Measurements from ENCODE around the gene EPHB2.

EPHB2 gene

DNA sequence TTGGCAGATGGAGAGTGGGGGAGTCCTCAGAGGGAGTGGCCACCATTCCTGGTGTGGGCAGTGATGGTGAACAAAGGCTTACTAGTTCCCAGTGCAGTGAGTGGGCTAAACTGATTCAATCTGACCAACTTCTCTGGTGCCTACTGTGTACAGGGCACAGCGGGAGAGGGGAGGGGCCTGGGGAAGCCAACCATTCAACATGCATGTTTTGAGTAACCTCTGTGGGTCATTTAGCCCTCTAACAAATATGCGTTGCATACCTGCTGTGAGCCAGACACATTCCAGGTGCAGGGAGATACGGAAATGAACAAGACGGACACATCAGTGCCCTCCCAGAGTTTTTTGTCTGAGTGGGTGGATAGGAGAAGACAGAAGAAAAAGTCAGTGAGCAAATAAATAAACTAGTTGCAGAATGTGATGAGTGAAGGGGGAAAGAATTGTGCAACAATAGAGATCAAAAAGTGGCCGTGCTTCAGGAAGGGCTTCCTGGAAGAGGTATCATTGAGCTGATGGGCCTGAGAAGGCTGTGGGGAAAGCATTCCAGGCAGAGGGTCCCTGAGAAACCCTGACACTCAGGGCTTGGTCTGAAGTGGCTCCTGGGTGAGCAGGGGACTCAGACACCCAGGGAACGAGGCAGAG lies 78.8 kb downstream of the EPHB2 start:
- Histone ChIP-seq H3K4me1 (ENCODE audit: control insufficient read depth, low read depth, low read length) (peaks cover 22% of the 10 kb centered on the region), H3K4me3 (ENCODE audit: low read length) (no peak overlapping the region)

DNA sequence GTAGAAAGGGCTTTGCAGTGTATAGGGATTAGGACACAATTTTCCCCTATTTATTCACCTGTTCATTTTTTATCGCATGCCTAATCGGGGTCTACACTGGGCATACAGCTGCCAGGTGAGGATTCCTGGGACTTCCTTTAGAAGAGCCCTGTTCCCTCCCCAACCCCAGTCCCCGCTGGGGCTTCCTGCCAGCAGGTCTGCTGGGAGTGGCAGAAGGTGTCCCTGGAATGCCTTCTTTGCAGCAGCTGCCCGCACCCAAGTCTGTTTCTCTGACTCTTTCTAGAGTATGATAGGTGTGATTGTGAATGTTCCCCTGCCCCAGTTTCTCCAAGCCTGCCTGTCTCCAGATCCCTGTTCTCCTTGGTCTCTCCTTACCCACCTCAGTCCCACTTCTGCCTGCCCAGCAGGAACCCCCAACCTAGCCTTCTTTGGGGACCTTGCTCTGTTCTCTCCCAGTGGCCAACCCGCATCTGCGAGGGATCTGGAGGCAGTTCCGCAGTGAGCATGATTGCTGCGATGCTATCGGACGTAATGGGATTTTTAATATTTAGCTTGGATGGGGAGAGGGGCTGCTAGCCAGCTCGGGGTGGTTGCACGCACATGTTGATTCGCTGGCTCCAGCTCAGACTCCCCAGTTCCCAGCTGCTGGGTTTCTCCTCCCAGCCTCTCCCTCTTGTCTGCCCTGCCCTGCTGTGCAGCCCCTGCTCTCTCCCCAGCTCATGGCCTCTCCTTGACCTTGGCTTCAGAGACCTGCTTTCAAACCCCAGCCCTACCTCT lies 79.8 kb downstream of the EPHB2 start:
- Histone ChIP-seq H3K36me3 (ENCODE audit: control insufficient read depth, low read depth, low read length) (no peaks in the 10 kb centered on the region), H3K9ac (ENCODE audit: low read length) (no peak overlapping the region), H3K27me3 (ENCODE audit: control insufficient read depth, insufficient read depth, low read length) (no peaks in the 10 kb centered on the region), H3K9me3 (ENCODE audit: control insufficient read depth, low read depth, low read length) (no peaks in the 10 kb centered on the region), H3K4me3 (ENCODE audit: low read length) (no peak overlapping the region), H3K4me1 (ENCODE audit: control insufficient read depth, low read depth, low read length) (peaks cover 29% of the 10 kb centered on the region), H3K27ac (ENCODE audit: low read length) (no peak overlapping the region)

More for the DNA sequence above, 78.8 kb downstream of the EPHB2 start:
- Histone ChIP-seq H3K27me3 (ENCODE audit: control insufficient read depth, insufficient read depth, low read length) (no peaks in the 10 kb centered on the region), H3K27ac (ENCODE audit: low read length) (no peak overlapping the region), H3K9ac (ENCODE audit: low read length) (no peak overlapping the region), H3K9me3 (ENCODE audit: control insufficient read depth, low read depth, low read length) (no peaks in the 10 kb centered on the region), H3K36me3 (ENCODE audit: control insufficient read depth, low read depth, low read length) (no peaks in the 10 kb centered on the region)

GRCh38 chr1:22791831-22792347 lies 81.2 kb downstream of the EPHB2 start:
- Histone ChIP-seq H3K27ac (ENCODE audit: low read length) (no peak overlapping the region), H3K4me3 (ENCODE audit: low read length) (no peak overlapping the region), H3K9me3 (ENCODE audit: control insufficient read depth, low read depth, low read length) (no peaks in the 10 kb centered on the region), H3K36me3 (ENCODE audit: control insufficient read depth, low read depth, low read length) (no peaks in the 10 kb centered on the region), H3K4me1 (ENCODE audit: control insufficient read depth, low read depth, low read length) (peaks cover 31% of the 10 kb centered on the region), H3K27me3 (ENCODE audit: control insufficient read depth, insufficient read depth, low read length) (no peaks in the 10 kb centered on the region), H3K9ac (ENCODE audit: low read length) (no peak overlapping the region)

DNA sequence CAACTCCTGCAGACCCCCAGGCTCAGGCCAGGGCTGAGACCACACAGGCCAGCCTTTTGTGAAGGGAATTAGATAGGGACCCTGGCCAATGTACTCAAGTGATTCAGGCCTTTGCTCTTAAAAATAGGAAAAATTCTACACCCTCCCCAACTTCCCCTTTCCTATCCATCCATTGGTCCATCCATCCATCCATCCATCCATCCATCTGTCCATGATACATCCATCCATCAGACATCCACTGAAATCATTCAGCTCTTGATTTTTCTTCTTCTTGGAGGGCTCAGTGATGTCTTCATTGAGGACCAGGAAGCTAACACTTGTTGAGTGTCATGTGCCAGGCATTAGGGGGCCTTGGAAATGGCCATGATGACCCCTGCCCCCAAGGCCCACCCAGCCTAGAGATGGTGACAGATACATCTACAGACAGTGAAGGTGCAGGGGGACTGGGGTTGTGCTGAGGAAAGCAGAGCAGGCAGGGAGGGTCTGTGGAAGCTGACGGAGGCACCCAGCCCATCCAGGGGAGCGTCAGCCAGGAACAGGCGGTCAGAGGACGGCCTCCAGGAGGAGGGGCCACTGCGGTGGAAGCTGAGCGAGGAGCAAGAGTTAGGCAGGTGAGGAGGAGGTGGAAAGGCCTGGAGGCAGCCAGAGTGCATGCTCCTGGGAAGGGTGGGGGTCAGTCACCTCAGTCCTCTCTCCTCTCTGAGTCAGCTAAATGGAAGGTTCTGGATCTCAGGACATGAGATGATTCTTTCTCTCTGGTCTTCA lies 81.9 kb downstream of the EPHB2 start:
- Histone ChIP-seq H3K4me1 (ENCODE audit: control insufficient read depth, low read depth, low read length) (peaks cover 31% of the 10 kb centered on the region), H3K27ac (ENCODE audit: low read length) (no peak overlapping the region), H3K4me3 (ENCODE audit: low read length) (no peak overlapping the region), H3K27me3 (ENCODE audit: control insufficient read depth, insufficient read depth, low read length) (no peaks in the 10 kb centered on the region), H3K9ac (ENCODE audit: low read length) (no peak overlapping the region), H3K36me3 (ENCODE audit: control insufficient read depth, low read depth, low read length) (no peaks in the 10 kb centered on the region), H3K9me3 (ENCODE audit: control insufficient read depth, low read depth, low read length) (no peaks in the 10 kb centered on the region)

DNA sequence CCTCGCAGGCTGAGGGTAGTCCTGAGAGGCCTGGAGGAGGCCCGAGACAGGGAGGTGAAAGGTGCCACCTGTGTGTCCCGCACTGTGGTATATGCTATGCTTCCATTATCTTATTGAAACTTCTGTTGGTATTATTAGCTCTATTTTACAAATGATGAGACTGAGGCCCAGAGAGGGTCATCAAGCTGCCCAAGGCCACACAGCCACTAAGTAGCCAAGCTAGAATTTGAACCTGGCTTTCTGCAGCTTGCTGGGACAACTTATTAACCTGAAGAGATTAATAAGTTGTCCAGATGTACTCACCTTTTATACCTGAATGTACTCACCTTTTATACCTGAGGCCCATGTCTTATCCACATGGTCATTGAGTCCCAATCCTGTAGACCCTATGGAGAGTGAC lies 83.0 kb downstream of the EPHB2 start:
- peaks cover 31% of the 10 kb centered on the region for H3K4me1 ChIP-seq (ENCODE audit: control insufficient read depth, low read depth, low read length)
- no peaks in the 10 kb centered on the region for H3K9me3 ChIP-seq (ENCODE audit: control insufficient read depth, low read depth, low read length)
- no peak overlapping the region for H3K9ac ChIP-seq (ENCODE audit: low read length)
- H3K27me3 ChIP-seq (ENCODE audit: control insufficient read depth, insufficient read depth, low read length): no peaks in the 10 kb centered on the region
- H3K27ac ChIP-seq (ENCODE audit: low read length): no peak overlapping the region
- H3K36me3 ChIP-seq (ENCODE audit: control insufficient read depth, low read depth, low read length): no peaks in the 10 kb centered on the region
- H3K4me3 ChIP-seq (ENCODE audit: low read length): no peak overlapping the region

DNA sequence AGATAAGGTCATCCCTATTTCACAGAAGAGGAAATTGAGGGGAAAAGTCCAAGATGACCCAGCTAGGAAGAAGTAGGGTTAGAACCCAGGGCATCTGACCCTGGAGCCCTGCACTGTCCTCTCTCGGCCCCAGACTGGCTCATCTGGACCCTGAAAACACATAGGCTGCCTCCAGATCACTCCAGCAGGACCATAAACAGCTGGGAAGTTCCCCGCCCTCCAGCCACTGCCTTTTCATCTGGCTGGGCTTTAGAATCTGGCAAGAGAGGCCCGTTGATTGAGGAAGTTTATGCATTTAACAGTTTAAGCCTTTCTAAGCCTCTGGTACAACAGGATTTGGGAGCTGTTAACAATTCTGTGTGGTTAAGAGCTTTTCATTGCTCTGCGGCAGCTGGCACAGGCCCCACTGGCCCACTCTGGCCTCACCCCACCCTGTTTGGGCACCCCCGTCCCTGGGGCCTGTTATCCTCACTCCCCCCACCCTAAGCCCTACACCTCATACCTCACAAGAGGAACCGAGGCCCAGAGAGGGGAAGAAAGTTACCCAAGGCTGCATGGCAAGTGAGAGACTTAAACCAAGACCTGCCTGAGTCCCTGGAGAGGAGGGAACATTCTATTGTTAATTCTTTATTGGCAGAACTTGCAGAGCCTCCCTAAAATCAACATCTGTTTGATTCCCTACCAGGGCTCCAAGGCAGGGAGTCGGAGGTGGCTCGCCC lies 84.2 kb downstream of the EPHB2 start:
- Histone ChIP-seq H3K27ac (ENCODE audit: low read length) (no peak overlapping the region), H3K27me3 (ENCODE audit: control insufficient read depth, insufficient read depth, low read length) (no peaks in the 10 kb centered on the region), H3K9ac (ENCODE audit: low read length) (no peak overlapping the region), H3K4me3 (ENCODE audit: low read length) (no peak overlapping the region), H3K9me3 (ENCODE audit: control insufficient read depth, low read depth, low read length) (no peaks in the 10 kb centered on the region), H3K4me1 (ENCODE audit: control insufficient read depth, low read depth, low read length) (peaks cover 24% of the 10 kb centered on the region), H3K36me3 (ENCODE audit: control insufficient read depth, low read depth, low read length) (no peaks in the 10 kb centered on the region)

GRCh38 chr1:22795366-22795714 lies 84.7 kb downstream of the EPHB2 start:
- no peaks in the 10 kb centered on the region for H3K27me3 ChIP-seq (ENCODE audit: control insufficient read depth, insufficient read depth, low read length)
- no peak overlapping the region for H3K27ac ChIP-seq (ENCODE audit: low read length)
- H3K4me1 ChIP-seq (ENCODE audit: control insufficient read depth, low read depth, low read length): peaks cover 19% of the 10 kb centered on the region
- no peaks in the 10 kb centered on the region for H3K36me3 ChIP-seq (ENCODE audit: control insufficient read depth, low read depth, low read length)
- H3K4me3 ChIP-seq (ENCODE audit: low read length): no peak overlapping the region
- H3K9me3 ChIP-seq (ENCODE audit: control insufficient read depth, low read depth, low read length): no peaks in the 10 kb centered on the region
- H3K9ac ChIP-seq (ENCODE audit: low read length): no peak overlapping the region

DNA sequence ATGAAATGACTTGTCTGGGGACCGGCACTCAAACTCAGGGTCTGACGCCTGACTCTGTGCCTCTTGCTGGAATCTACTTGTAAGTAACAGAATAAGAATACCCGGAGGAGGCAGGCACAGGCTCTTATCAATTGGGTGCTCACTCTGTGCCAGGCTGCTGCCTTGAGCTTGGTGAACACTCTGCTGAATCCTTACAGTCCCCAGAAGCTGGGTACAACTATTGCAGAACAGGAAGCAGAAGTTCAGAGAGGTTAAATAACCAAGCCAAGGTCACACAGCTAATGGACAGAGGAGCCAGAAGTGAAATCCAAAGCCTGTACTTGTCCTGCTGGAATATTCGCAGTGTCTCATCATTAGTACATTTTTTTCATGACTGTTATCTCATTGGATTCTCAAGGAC lies 86.0 kb downstream of the EPHB2 start:
- no peak overlapping the region for H3K9ac ChIP-seq (ENCODE audit: low read length)

DNA sequence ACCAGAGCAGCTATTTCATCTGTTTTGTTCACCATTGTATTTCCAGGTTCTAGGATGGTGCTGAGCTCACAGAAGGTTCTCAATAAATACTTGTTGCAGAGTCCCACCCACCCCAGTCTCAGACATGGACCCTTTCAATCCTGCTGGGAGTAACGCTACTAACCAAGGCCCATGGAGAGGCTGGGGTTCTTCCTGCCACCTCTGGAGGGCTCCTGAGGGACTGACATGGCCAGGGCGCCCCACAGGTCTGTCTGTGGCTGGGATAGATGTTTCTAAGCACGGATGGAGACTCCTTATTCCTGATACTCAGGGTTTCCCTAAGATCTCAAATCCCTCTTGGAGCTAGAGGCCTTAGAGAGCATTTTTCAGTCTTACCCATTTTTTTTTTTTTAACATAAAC lies 87.4 kb downstream of the EPHB2 start:
- no peak overlapping the region for H3K27ac ChIP-seq (ENCODE audit: low read length)
- H3K9me3 ChIP-seq (ENCODE audit: control insufficient read depth, low read depth, low read length): no peaks in the 10 kb centered on the region
- no peaks in the 10 kb centered on the region for H3K27me3 ChIP-seq (ENCODE audit: control insufficient read depth, insufficient read depth, low read length)
- H3K36me3 ChIP-seq (ENCODE audit: control insufficient read depth, low read depth, low read length): no peaks in the 10 kb centered on the region
- H3K4me3 ChIP-seq (ENCODE audit: low read length): no peak overlapping the region
- no peak overlapping the region for H3K9ac ChIP-seq (ENCODE audit: low read length)
- H3K4me1 ChIP-seq (ENCODE audit: control insufficient read depth, low read depth, low read length): peaks cover 20% of the 10 kb centered on the region

More for the DNA sequence above, 86.0 kb downstream of the EPHB2 start:
- Histone ChIP-seq H3K9me3 (ENCODE audit: control insufficient read depth, low read depth, low read length) (no peaks in the 10 kb centered on the region), H3K4me3 (ENCODE audit: low read length) (no peak overlapping the region), H3K4me1 (ENCODE audit: control insufficient read depth, low read depth, low read length) (peaks cover 19% of the 10 kb centered on the region), H3K27me3 (ENCODE audit: control insufficient read depth, insufficient read depth, low read length) (no peaks in the 10 kb centered on the region), H3K36me3 (ENCODE audit: control insufficient read depth, low read depth, low read length) (no peaks in the 10 kb centered on the region), H3K27ac (ENCODE audit: low read length) (no peak overlapping the region)

- Histone ChIP-seq H3K9me3 (ENCODE audit: control insufficient read depth, low read depth, low read length) (no peaks in the 10 kb centered on the region), H3K27ac (ENCODE audit: low read length) (no peak overlapping the region), H3K27me3 (ENCODE audit: control insufficient read depth, insufficient read depth, low read length) (no peaks in the 10 kb centered on the region)
Observed at GRCh38 chr1:22799971-22800370, 89.3 kb downstream of the EPHB2 start.

DNA sequence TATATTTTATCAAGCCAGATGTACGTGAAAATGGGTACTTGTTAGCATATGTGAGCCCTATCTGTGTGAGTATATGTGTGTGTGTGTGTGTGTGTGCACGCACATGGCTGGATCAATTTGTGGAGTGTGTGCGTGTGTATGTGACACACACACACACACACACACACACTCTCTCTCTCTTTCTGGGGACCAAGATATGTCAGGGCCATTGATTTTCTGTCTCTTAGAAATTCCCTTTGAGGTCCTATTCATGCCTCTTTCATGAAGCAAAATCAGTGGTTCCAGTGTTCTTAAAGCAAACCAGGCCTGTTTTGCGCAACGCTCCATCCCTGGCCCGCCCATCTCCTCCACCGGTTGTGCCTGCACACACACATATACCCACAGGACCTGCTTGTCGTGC lies 90.0 kb downstream of the EPHB2 start:
- no peak overlapping the region for H3K9ac ChIP-seq (ENCODE audit: low read length)

More at GRCh38 chr1:22799971-22800370, 89.3 kb downstream of the EPHB2 start:
- Histone ChIP-seq H3K4me1 (ENCODE audit: control insufficient read depth, low read depth, low read length) (peaks cover 25% of the 10 kb centered on the region), H3K9ac (ENCODE audit: low read length) (no peak overlapping the region), H3K36me3 (ENCODE audit: control insufficient read depth, low read depth, low read length) (no peaks in the 10 kb centered on the region), H3K4me3 (ENCODE audit: low read length) (no peak overlapping the region)

More for the DNA sequence above, 90.0 kb downstream of the EPHB2 start:
- Histone ChIP-seq H3K9me3 (ENCODE audit: control insufficient read depth, low read depth, low read length) (no peaks in the 10 kb centered on the region), H3K4me3 (ENCODE audit: low read length) (no peak overlapping the region), H3K27me3 (ENCODE audit: control insufficient read depth, insufficient read depth, low read length) (no peaks in the 10 kb centered on the region), H3K27ac (ENCODE audit: low read length) (no peak overlapping the region), H3K4me1 (ENCODE audit: control insufficient read depth, low read depth, low read length) (peaks cover 26% of the 10 kb centered on the region), H3K36me3 (ENCODE audit: control insufficient read depth, low read depth, low read length) (no peaks in the 10 kb centered on the region)

All from iPS-18a (cell line).